SK-N-MC (cell line): Measurements from ENCODE around the gene DENND5B.

Experiments used
- EZH2 ChIP-seq: fragments of 200-600 bp; sonication (generic); IDR thresholded peaks from one replicate; pipeline ENCODE4 v1.6.1; 2017; ENCODE audit warnings: antibody characterized with exemption
- FOXP2 ChIP-seq: optimal IDR thresholded peaks from 2 replicates; pipeline ENCODE3; 2011; ENCODE audit warnings: mild to moderate bottlenecking, moderate library complexity; ENCODE audit not compliant: insufficient read depth; ENCODE audit errors: extremely low read length, control extremely low read depth
- POLR2AphosphoS5 ChIP-seq: IDR thresholded peaks from 2 replicates; pipeline ENCODE4 v1.6.1; 2012; ENCODE audit warnings: mild to moderate bottlenecking, low read depth, low read length, borderline replicate concordance

DNA sequence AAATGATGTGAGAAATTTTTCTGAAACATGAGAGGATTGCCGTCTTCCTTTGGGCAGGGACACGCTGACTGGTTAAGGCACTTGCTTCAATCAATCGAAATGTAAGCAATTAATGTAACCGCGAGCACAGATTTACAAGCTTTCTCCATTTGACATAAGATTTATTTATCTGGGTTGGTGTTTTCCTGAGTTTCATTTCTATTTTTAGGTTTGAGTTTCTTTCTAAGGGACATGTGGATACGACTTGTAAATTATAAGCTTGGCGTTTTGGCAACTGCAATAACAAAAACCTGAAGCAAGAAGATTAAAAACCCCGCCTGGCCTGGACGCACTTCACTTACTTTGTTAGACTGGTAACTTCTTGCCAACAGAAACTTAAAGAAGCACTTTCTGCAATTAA is 244.7 kb downstream of the DENND5B start:
- TF ChIP-seq POLR2AphosphoS5 (no peak), EZH2 (no peak), FOXP2 (no peak)
